AG08396 (cell line): ENCODE measurements around the gene MMS19.

Experiments
- DNase-seq: peaks from one replicate; pipeline ENCODE4 v3.0.0; 2012; ENCODE audit warnings: low spot score, mixed read lengths

MMS19 gene, protein sequence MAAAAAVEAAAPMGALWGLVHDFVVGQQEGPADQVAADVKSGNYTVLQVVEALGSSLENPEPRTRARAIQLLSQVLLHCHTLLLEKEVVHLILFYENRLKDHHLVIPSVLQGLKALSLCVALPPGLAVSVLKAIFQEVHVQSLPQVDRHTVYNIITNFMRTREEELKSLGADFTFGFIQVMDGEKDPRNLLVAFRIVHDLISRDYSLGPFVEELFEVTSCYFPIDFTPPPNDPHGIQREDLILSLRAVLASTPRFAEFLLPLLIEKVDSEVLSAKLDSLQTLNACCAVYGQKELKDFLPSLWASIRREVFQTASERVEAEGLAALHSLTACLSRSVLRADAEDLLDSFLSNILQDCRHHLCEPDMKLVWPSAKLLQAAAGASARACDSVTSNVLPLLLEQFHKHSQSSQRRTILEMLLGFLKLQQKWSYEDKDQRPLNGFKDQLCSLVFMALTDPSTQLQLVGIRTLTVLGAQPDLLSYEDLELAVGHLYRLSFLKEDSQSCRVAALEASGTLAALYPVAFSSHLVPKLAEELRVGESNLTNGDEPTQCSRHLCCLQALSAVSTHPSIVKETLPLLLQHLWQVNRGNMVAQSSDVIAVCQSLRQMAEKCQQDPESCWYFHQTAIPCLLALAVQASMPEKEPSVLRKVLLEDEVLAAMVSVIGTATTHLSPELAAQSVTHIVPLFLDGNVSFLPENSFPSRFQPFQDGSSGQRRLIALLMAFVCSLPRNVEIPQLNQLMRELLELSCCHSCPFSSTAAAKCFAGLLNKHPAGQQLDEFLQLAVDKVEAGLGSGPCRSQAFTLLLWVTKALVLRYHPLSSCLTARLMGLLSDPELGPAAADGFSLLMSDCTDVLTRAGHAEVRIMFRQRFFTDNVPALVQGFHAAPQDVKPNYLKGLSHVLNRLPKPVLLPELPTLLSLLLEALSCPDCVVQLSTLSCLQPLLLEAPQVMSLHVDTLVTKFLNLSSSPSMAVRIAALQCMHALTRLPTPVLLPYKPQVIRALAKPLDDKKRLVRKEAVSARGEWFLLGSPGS

DNA sequence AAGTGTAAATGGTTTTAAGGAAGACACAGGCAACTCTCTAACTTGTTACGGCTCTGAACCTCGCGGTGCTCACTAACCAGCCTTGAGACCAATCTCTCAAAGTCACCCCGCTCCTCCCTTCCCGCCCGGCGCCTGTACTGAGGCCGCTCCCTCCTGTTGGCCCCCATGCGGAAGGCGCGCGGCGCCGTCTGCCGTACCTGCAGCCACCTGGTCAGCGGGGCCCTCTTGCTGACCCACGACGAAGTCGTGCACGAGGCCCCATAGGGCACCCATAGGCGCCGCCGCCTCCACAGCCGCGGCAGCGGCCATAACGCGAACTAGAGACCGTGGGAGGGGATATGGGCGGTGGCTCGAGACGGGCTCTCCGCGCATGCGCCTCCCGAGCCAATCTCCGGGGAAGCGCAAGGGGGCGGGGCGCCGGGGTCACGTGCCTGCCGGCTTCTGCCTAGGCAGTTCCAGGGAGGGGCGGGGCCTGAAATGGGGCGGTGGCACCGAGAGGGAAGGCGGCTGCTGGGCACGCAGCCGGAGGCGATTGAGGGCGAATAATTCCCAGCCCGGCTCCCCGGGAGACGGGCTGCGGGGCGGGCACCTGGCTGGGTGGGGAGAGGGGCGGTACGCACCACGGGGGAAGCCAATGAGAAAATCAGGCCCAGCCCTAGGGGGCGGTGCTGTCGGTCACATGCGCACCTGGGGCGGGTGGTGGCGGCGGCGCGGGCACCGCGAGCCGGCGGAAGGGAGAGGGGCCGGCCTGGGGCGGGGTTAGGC lies at the start of gene MMS19:
MMS19 (minus strand) TSS at position 347 of the 765 bp plus-strand sequence; CDS start at position 309, 38 bp downstream.
- peak; percentile 100 for DNase-seq

DNA sequence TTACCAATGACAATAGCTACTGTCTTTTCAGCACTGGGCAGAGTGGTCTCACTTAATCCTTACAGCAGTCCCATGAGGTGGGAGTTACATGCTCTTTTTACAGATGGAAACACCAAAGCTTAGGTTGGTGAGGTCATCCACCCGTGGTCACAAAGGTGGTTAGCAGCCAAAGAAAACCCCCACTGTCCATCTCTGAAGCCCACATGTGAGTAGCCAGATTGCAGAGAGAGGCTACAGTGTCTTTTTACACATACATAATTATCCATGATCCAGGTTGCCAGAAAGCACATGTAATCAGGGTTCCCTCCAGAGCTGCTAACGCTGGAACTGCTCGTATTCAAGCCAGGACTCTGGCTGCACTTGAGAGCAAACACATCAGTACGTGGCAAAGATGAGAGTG lies 49.7 kb upstream of the MMS19 start:
- DNase-seq: no peak

DNA sequence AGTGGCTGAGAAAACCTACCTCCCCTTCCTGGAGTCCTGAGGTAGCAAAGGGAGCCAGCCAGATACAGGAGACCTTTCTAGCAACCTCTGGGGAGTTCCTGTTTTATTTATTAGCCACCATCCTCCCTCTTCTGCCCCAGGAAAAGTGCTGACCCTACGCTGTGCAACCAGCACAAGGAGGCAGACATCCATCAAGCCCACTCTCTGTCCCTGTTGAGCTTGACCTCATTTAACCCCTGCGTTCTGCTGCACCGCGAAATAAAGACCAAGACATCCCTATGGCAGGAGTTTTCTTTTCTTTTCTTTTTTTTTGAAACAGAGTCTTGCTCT lies 49.0 kb upstream of the MMS19 start:
- no peak for DNase-seq

DNA sequence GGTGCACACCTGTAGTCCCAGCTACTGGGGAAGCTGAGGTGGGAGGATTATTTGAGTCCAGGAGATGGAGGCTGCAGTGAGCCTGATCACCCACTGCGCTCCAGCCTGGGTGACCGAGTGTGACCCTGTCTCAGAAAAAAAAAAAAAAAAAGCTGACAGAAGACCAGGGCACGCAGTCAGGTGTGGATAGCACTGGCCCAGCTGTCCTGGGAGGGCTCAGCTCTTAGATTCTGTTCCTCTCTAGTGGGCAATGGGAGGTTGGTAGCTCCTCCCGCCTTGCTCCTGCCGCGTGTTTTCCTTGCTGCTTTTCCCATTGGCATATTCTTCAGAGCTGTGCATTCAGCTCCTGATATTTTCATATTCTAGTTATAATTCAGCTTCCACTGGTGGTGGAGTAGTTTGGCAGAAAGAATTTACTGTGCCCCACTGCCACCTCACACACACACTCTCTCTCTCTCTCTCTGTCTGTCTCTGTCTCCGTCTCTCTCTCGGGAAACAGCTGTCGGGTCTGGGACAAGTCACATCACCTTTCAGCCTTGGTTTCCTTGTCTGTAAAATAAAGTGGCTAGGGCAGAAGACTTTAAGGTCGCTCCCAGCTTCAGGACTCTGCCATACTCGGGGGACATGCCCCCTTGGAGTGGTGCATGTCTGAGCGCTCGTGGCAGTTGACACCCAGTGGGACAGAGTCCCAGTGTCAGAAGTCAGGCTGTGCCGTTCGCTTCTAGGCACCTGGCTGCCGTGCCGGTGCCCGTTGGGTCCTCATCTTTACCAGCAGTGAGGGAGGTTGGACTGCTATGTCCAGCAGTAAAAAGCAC lies 48.4 kb upstream of the MMS19 start:
- no peak for DNase-seq

DNA sequence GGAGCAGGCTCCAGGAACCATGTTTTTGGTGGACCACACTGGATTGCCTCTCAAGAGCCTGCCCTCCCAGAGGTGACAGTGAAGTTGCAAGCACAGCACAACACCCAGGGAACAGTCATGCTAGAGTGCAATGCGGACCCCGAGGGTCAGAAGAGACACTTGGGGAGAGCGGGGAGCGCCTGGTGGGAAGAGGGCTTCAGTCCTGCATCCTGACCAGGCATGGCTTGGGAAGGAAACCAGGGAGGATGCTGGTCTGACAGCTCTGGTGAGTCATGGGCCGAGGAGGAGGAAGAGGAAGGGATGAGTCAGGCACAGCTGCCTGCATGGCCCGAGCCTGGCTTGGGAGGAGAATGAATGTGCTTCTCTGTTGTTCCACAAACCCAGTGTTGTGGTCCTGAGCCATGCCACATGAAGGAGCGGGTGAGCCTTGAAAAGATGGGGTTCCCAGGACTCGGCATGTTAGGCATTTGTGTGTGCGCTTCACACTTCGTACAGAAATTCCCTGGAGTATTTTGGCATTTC lies 44.9 kb upstream of the MMS19 start:
- DNase-seq: peak; percentile 92

DNA sequence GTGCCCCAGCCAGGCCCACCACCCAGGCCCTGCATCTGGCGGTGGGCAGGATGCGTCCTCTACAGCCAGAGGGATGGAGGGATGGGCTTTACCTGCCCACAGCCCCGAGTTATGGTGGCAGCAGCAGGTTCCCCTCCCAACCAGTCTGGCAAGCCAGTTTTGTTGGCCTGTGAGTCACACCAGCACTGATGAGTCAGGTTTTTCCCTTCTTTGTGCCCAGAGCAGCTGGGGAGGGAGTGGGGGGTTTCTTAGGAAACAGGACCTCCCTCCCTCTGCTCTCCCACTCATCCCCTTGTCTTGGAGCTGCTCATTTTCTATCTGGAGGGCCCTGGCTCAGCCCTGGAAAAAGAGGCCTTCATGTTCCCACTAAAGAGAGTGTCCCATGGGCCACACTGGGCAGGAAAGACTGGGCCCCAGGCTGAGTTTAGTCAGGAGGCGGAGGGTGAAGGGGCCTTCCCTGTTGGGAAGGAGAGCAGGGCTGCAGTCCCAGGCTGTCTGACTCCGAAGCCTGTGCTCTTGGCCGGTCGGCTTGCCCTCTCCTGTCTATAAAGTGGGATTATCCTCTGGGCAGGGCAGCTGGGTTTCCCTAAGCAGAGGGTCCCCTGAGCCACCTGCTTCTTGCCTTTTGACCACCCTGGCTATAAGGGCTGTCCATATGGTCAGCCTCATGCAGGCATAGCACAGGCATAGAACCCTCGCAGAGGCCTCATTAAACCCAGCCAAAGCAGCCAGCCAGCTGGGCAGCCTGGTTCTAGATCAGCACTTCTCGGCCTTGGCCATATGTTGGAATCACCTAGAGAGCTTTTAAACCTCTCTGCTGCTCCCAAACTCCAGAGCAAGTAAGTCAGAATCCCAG lies 44.2 kb upstream of the MMS19 start:
- peak; percentile 78 for DNase-seq

DNA sequence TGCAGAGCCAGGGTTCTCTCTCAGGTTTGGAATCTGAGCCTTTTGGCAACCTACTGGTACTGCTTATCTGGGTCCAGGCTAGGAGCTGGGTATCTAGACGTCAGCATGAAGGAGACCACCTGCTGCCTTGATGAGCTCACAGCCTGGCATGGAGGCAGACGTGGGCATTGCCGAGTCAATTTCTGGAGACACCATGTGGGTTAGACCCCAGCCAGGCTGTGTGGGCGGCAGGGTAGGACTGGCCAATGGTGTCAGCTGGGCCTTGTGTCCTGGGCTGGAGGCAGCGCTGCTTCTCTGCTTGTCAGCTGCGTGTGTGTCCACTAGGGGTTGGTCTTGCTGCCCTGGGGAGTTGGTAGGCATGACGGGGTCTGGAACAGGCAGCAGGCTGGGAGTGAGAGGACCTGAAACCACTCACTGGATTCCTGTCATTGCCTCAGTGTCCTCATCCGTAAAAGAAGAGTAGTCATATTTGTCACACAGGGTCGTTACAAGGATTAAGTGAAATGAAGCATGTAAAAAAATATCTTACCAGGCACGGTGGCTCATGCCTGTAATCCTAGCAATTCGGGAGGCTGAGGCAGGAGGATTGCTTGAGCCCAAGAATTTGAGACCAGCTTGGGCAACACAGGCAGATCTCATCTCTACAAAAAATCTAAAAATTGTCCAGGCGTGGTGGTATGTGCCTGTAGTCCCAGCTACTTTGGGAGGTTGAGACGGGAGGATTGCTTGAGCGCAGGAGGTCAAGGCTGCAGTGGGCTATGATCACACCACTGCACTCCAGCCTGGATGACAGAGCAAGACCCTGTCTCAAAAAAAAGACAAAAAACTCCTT lies 42.7 kb upstream of the MMS19 start:
- DNase-seq: no peak

DNA sequence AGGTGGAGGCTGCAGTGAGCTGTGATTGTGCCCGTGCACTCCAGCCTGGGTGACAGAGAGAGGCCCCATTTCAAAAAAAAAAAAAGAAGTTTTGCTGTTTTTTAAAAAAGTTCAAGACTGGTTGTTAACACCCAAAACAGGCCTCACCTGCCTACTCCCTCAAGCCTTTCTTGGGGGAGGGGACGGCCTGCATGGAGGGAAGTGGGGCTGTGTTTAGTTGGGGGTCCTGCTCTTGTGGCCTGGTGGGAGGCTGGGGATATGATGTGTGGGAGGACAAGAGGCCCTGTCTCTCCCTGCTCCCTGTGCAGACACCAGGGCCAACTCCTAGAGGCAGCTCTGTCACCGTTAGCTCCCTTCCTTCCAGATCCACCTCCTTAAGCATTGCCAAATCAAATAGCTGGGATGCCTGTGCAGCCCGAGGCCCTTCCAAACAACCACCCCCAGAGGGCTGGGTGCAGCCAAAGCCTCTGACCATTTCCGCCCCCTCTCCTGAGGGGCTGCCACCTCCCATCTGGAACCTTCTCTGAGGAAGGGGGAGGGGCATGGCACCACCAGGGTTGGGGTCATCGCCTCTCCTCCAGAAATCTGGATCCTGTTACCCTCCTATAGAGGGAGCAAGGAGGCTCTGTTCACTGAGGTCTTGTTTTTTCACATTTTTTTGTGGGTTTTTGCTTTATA lies 41.4 kb upstream of the MMS19 start:
- peak; percentile 73 for DNase-seq

DNA sequence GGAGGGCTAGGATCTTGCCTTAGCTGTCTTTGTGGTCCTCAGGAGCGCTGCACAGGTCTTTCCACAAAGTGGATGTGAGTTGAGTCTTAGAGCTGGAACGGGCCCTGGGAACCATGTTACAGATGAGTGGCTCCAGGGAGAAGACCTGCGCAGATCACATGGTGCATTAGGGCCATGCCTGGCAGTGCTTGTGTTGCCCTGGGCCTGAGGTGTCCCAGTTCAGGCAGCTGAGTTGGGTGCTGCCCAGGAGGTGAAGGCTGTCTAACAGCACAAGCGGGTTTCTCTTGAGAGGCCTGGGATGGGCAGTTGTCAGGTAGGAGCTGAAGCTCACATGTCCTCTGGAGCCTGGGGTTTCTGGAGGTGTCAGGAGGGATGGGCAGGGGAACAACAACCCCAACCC lies 40.6 kb upstream of the MMS19 start:
- no peak for DNase-seq

DNA sequence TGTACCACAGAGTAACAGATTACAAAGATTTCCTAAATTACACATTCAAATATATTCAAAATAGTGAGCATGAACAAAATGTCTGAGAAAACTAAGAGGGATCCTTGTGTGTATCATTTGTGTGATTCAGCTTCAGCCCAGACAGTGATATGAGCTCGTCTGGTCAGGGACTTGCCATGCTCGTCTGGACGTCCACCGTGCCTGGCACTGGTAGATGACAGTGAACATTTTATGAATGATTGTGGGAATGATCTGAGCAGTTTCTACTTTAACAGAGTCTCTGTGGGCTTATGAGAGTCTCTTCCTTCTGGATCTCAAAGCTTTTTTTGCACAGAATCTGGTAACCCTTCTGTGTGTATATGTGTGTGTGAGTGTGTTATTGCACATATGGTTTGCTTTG lies 40.2 kb upstream of the MMS19 start:
- DNase-seq: no peak

DNA sequence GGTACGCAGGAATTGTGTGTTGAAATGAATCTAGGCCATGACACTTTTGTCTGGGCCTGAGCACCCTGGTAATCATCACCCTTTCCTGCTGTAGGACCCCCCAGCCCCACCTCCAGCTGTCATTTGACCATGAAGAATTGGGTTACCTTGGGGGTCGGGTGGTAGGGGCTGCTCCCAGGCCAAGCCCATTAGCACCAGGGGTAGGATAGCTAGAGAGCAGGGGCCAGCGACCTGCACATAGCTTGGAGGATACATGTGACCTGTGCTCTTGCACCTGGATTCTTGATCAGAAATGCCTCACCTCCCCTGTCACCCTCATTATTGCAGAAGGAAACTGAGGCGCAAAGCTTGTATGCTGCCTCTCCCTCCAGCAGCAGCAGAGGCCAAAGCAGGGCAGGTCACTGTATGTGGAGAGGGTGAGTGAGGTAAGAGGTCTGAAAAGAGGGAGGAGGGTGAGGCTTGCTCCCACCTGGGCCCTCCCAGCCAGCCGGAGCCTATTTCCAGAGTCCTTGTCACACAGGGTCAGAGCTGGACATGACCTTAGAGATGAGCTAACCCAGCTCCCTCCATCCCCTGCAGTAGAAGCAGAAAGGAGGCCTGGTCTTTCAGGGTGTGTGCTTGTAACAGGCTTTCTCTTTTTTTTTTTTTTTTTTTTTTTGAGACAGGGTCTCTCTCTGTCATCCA lies 39.1 kb upstream of the MMS19 start:
- DNase-seq: no peak

DNA sequence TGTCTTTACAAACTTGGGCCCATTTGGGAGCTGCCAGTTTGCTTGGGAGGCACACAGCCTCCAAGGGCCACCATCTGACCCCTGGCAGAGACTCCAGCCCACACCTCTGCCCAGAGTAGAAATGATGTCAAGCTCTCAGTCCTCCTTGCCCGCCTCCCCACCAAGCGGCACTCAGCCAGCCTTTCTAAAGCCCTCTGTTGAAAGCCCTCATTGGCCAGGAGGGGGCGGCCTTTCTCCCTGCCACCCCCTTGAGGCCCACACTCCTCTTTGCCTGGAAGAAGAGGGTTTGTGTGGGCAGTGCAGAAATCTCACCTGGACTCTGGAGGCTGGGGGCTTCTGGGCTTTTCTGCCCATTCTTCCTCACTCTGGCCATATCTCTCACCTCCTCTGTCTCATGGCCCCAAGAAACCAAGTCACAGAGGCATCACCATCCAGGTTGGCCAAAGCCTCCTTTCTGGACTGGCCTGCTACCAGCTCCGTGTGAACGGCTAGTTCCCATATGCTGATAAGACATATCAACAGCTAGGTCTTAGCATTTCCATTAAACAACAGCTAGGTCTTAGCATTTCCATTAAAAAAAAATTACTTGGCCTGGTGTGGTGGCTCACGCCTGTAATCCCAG lies 36.6 kb upstream of the MMS19 start:
- peak; percentile 61 for DNase-seq

DNA sequence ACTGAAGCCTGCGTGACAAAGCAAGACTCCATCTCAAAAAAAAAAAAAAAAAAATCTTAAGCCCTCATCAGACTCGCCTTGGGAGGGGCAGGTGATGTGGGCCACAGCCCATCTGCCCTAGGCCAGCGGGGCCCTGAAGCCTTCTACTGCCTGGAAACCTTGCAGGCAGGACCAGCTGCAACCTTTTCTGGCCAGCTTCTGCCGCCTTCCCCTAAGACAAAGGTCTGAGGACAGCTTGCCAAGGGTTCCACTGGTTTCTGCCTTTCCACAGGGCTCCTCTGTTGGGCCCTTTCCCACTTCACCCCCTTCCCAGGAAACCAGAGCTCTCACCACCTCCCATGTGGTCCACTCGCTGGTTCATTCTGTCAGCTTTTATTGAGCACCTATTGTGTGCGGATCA lies 35.7 kb upstream of the MMS19 start:
- DNase-seq: no peak

DNA sequence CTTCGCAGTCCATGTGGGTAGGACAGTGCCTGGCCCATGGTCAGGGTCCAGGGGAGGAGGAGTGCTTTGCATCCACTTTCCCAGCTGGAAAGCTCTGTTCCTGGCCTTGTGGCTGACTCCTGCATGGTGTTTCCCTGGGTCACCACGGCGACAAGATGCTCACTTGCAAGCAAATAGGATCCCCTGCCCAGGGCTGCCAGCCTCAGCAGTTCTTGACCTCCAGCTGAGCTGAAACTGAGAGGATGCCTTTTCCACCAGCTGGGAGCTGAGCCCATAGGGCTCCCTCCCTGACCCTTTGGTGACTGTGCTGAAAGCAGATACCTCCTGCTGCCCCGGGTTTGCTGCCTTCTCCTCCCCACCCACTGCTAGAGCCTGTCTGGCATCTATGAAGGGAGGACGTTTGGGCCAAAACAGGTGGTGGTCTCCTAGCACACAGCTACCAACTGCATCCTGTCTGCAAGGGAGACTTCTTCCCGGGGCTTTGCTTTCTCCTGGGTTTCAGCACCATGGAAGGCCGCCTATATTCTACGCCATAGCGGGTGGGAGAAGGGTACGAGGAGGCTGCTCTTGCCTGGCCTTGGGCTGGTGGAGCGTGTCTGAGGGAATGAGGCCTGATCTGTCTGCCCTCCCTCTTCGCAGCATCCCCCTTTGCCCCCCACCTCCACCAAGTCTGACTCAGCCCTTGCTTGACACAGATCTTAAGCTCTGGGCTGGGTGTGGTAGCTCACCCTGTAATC lies 34.9 kb upstream of the MMS19 start:
- peak; percentile 69 for DNase-seq

DNA sequence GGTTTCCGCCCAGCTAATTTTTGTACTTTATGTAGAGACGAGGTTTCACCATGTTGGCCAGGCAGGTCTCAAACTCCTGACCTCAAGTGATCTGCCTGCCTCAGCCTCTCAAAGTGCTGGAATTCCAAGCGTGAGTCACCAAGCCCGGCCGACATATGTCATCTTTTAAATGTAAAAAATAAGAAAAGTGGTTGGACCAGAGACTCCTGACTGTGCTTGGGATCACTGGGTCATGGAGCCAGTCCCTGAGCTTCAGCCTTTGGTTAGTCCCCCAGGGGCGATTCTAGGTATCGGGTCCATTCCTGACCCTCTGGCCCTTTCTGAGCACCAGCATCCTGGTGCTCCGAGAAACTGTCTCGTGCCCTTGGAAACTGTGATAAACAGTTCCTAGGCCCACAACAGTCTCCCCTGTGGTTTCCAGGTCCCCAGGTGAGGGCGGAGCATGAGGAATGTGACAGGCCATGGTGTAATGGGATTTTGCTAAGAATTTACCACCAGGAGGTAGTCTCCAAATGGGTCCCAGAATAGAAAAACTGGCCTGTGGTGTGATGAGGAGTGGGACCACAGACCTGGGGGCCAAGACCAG lies 33.3 kb upstream of the MMS19 start:
- no peak for DNase-seq

DNA sequence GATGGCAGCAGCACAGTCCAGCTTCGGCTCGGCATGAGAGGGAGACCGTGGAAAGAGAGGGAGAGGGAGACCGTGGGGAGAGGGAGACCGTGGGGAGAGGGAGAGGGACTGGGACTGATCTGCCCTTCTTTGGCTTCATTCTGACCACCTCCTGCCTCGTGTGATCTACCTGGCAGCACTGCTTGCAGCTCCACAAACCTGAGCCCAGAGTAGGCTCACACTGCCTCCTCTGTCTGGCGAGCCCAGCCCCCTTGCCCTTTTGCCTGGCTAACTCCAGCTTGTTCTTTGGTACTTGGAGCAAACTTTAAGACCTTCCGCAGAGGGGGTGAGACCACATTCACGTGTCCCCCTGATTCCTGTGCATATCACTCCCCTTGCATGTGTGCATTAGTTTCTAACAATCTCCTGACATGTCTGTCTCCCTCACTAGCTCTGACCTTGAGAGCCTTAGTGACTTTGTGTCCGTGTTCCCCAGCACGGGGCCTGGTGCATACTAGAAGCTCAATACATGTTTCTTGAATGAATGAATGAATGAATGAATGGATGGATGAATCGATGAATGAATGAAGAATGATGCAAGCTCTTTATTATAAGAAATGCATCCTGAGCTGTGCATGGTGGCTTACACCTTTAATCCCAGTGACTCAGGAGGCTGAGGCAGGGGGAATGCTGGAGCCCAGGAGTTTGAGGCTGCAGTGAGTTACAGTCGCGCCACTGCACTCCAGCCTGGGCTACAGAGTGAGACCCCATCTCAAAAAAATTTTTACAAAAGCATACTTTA lies 31.7 kb upstream of the MMS19 start:
- DNase-seq: no peak
